Ovary (tissue), 9 donors: Measurements from ENCODE around the gene RNF112. TPM values are rescaled to one million over a fixed set of nuclear protein-coding genes. Genes with fewer than 3 reads are reported as not detected.
A peak's percentile ranks its signal among the peaks of the same experiment; 100 is the strongest.

Experiments
- DNase-seq, 5 donors: peaks; one replicate each; pipeline ENCODE4 v3.0.0-alpha.2; 2019 to 2020
- H3K27ac ChIP-seq, 2 donors: fragments of 200-600 bp; one replicate each; pipeline versions ENCODE4 v1.5.1 to v1.8.0; 2019 to 2022
- H3K27me3 ChIP-seq: fragments of 200-600 bp; one replicate; pipeline ENCODE4 v1.8.0; 2022
- H3K36me3 ChIP-seq: fragments of 200-600 bp; sonication (generic); one replicate; pipeline ENCODE4 v1.5.1; 2019
- H3K4me1 ChIP-seq: one replicate; pipeline ENCODE4 v1.8.1; 2013; ENCODE audit warnings: mild to moderate bottlenecking, moderate library complexity; ENCODE audit not compliant: insufficient read depth
- H3K4me3 ChIP-seq: fragments of 200-600 bp; sonication (generic); one replicate; pipeline ENCODE4 v1.5.1; 2017
- H3K9me3 ChIP-seq, 2 donors: fragments of 200-600 bp in 1 of 2; sonication (generic) in 1 of 2; one replicate each; pipeline versions ENCODE4 v1.5.1 to v1.8.1; 2013 to 2019; ENCODE audit warnings: mild to moderate bottlenecking in 1 of 2, moderate library complexity in 1 of 2
- EP300 ChIP-seq: sonication (generic); formaldehyde crosslinking; IDR thresholded peaks from one replicate; pipeline ENCODE4 v1.6.1; 2017; ENCODE audit warnings: antibody characterized with exemption
- POLR2A ChIP-seq: fragments of 450-650 bp; IDR thresholded peaks from one replicate; pipeline ENCODE4 v1.6.1; 2017; ENCODE audit warnings: antibody characterized with exemption, mild to moderate bottlenecking, moderate library complexity
- WGBS, 3 donors: extraction: QIAGEN DNeasy Blood & Tissue Kit in 1 of 3; methylation state at CpG; one replicate each; pipeline versions ENCODE4 v1.1.5 to v1.1.7; 2013 to 2017; 5-methylcytosine and 5-hydroxymethylcytosine counted together
- intact Hi-C, 4 donors: fragments of 100-400 bp; cut with DNase I; formaldehyde crosslinking; loops; one replicate each; pipeline versions ENCODE4 v1.11.0 to v1.15.1; 2022 to 2023
- polyA plus RNA-seq, 2 donors: library from polyadenylated mRNA; stranded (reverse); fragments of 200-250 nt in 1 of 2; fragments of 350-450 nt in 1 of 2; fragmentation: Illumina TruSeq in 1 of 2; extraction: RNeasy Lipid Tissue Mini Kit (QIAGEN cat#74804) in 1 of 2; gene quantifications; one replicate each; pipeline ENCODE4 v1.2.3, GENCODE V29; 2013 to 2014
- total RNA-seq, 7 donors: library from RNA; depleted of rRNA in 2 of 7; stranded (reverse); fragments of >200 nt in 2 of 7; fragmentation: NEBNext Ultra II Directional in 3 of 7; extraction: Animal tissue kit (Norgen Biotek cat#: 25700) in 3 of 7; gene quantifications; one replicate each; pipeline versions ENCODE4 v1.1.0 to v1.2.4, GENCODE V29; 2016 to 2023
- TF ChIP-seq, protein P1 (sequence below), 3 donors: fragments of 450-650 bp in 2 of 3; fragments of 200-600 bp in 1 of 3; IDR thresholded peaks; one replicate each; pipeline versions ENCODE4 v1.5.1 to v1.8.0; 2016 to 2022; ENCODE audit warnings: antibody characterized with exemption in 3 of 3, mild to moderate bottlenecking in 1 of 3
- donor health status: DM: no; HTN: no; CAD: no; lungs with moderate emphysema.
- donor health status: DM: no; HTN: no; CAD: no.
- donor health status: Bipolar disorder and iron deficiency.
- donor health status: DM: yes; HTN: yes; CAD: no.
- donor health status: DM: no; HTN: no; CAD: no.
- donor health status: DM: yes; HTN: yes; CAD: no.

Gene RNF112
- total and polyA plus RNA-seq, 9 donors, result 0.24 to 6.9 (median 1.6) TPM

DNA sequence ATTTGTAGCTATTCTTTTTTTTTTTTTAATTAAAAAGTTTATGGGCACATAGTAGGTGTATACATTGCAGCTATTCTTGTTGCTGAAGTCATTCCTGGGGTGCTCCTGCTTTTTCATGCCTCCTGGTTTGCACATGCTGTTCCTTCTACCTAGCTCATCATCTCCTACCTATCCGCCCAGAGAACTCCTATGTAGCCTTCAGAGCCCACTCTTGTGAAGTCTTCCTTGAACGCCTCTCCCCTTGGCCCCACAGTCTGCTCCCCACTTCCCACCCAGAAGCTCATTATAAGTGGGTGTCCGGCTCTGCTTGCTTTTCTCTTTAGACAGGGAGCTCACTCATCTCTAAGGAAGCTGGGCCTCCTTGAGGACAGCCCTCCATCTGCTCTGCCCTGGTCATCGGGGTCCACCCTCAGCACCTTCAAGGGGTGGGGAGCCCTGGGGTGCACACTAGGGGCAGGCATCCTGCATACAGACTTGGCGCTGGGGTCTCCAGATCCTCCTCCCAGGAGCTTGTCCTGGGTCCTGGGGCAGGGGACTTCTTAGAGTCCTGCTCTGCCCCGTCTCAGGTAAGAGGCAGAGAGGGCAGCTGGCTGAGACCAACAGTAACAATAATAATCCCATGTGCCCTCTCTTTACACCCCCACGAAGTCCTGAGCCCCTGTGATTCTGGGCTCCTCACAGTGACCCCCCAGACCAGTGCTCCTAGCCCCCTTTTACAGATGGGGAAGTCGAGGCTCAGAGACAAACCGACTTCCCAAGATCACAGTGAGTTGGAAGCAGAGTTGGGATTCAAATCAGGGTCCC, 45.0 kb upstream of the RNF112 start:
- intact Hi-C loops, result loop anchor here in 2 of 4 donors (10.0 kb wide), 2 partner anchors 389 to 399 kb away; no protein-coding TSS in a partner anchor
- H3K36me3 ChIP-seq, result no peaks in the 10 kb centered on the region
- H3K27ac ChIP-seq, result no peak overlapping the region
- H3K9me3 ChIP-seq, result no peaks in the 10 kb centered on the region
- peaks cover 2% of the 10 kb centered on the region for H3K4me1 ChIP-seq
- no peak for DNase-seq
- no peaks in the 10 kb centered on the region for H3K27me3 ChIP-seq
- no peak overlapping the region for H3K4me3 ChIP-seq
- WGBS, 3 donors, result 90 to 91% (median 90%) methylated on average over 9 of the region's 9 CpGs
- no peak for TF ChIP-seq POLR2A
- no peak for TF ChIP-seq EP300
- TF ChIP-seq, protein P1, sequence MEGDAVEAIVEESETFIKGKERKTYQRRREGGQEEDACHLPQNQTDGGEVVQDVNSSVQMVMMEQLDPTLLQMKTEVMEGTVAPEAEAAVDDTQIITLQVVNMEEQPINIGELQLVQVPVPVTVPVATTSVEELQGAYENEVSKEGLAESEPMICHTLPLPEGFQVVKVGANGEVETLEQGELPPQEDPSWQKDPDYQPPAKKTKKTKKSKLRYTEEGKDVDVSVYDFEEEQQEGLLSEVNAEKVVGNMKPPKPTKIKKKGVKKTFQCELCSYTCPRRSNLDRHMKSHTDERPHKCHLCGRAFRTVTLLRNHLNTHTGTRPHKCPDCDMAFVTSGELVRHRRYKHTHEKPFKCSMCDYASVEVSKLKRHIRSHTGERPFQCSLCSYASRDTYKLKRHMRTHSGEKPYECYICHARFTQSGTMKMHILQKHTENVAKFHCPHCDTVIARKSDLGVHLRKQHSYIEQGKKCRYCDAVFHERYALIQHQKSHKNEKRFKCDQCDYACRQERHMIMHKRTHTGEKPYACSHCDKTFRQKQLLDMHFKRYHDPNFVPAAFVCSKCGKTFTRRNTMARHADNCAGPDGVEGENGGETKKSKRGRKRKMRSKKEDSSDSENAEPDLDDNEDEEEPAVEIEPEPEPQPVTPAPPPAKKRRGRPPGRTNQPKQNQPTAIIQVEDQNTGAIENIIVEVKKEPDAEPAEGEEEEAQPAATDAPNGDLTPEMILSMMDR (IDR thresholded peaks at IDR 0.05), result no peak

DNA sequence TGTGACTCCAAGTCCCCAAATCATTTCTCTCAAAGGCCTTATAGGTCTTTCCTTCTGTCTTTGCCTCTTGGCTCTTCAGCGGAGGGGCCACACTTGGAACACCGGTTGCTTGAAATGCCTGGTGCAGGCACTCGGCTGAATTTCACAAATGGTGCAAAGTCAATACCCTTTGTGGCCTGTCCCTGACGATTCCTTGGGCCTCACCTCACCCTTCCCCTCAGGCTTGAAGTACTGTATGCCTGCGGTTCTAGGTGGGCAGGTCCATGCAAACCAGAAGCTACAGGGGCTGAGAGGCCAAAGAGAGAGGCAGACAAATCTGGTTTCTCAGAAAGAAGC, 44.4 kb upstream of the RNF112 start:
- Histone ChIP-seq H3K27me3 (no peaks in the 10 kb centered on the region), H3K27ac (no peak overlapping the region), H3K4me1 (peaks cover 2% of the 10 kb centered on the region), H3K4me3 (no peak overlapping the region), H3K9me3 (no peaks in the 10 kb centered on the region), H3K36me3 (no peaks in the 10 kb centered on the region)
- WGBS, 3 donors, result 89 to 97% (median 92%) methylated on average over 5 of the region's 5 CpGs
- intact Hi-C loops, result loop anchor here in 2 of 4 donors (10.0 kb wide), 2 partner anchors 388 to 398 kb away; no protein-coding TSS in a partner anchor
- DNase-seq, result peak in 1 of 5 donors; percentile 13
- TF ChIP-seq, protein P1 (IDR thresholded peaks at IDR 0.05), result no peak
- no peak for TF ChIP-seq POLR2A
- no peak for TF ChIP-seq EP300

DNA sequence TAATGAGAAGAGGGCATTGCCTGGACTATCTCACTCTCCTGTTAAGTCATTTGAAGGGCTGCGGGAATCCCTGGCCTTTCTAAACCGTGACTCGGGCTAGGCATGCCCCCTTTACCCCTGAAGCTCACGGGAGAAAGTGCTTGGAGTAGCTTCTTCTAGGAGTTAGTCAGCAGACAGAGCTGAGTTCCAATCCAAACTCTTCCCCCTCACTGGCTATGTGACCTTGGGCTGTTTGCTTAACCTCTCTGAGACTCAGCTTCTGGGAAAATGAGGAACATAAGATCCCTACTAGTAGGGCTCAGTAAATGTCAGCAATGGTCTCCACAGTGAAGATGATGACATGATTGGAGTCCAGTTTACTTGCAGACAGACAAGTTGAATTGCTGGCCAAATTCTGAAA, 42.8 kb upstream of the RNF112 start:
- no peak overlapping the region for H3K4me3 ChIP-seq
- no peaks in the 10 kb centered on the region for H3K27me3 ChIP-seq
- TF ChIP-seq POLR2A (no peak), EP300 (no peak)
- TF ChIP-seq, protein P1 (IDR thresholded peaks at IDR 0.05), result no peak
- intact Hi-C loops, result loop anchor here in 2 of 4 donors (10.0 kb wide), 2 partner anchors 387 to 397 kb away; no protein-coding TSS in a partner anchor
- 51 to 66% (median 62%) methylated on average over 4 of the region's 4 CpGs for WGBS, 3 donors
- no peaks in the 10 kb centered on the region for H3K9me3 ChIP-seq
- no peak for DNase-seq
- H3K27ac ChIP-seq, result no peak overlapping the region
- no peaks in the 10 kb centered on the region for H3K4me1 ChIP-seq
- no peaks in the 10 kb centered on the region for H3K36me3 ChIP-seq

DNA sequence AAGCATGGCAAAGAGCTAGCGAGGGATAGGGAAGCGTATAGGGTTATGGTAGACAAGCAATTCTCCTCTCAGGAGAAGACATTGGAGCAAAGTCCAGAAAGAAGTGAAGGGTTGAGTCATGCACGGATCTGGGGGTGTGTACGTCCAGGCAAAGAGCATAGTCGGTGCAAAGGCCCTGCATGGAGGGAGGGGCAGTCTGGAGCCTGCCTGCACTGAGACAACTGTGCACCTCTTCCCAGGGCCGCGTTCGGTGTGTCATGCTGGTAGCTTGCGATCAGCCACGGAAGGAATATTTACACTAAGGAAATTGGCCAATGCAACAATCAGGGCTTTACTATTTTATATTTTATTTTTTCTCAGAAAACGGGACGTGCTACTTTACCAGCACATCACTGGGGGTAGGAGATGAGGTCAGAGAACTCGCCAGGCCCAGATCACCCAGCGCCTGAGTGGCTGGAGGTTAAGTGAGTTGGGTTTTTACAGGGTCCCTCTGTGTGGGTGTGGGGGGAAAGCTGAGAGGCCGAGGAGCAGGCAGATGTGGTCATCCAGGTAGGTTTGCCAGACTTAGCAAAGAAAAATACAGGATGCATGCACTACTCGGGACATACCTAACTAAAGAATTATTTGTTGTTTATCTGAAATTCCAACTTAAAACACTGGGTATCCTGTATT, 41.8 kb upstream of the RNF112 start:
- intact Hi-C loops, result loop anchor here in 2 of 4 donors (10.0 kb wide), 2 partner anchors 386 to 396 kb away; no protein-coding TSS in a partner anchor
- H3K36me3 ChIP-seq, result no peaks in the 10 kb centered on the region
- H3K27me3 ChIP-seq, result no peaks in the 10 kb centered on the region
- no peaks in the 10 kb centered on the region for H3K9me3 ChIP-seq
- WGBS, 3 donors, result 90 to 93% (median 91%) methylated on average over 16 of the region's 16 CpGs
- H3K4me3 ChIP-seq, result no peak overlapping the region
- H3K27ac ChIP-seq, result no peak overlapping the region
- no peaks in the 10 kb centered on the region for H3K4me1 ChIP-seq
- TF ChIP-seq, protein P1 (IDR thresholded peaks at IDR 0.05), result no peak
- TF ChIP-seq POLR2A (no peak), EP300 (no peak)
- DNase-seq, result peak in 2 of 5 donors; percentile 13 to 16
